GM23338 (cell line): ENCODE measurements around the gene PIRT. TPM values are rescaled to one million over a fixed set of nuclear protein-coding genes. Genes with fewer than 3 reads are reported as not detected.

Source experiments
- ATAC-seq: fragments of 200-7000 bp; cut with Tn5 transposase; 3 replicates; pipeline ENCODE4 v1.9.1; 2020
- DNase-seq: peaks from one replicate; pipeline ENCODE4 v3.0.0-alpha.2; 2015; ENCODE audit warnings: low spot score
- H2AFZ ChIP-seq: fragments of 200-600 bp; sonication (generic); 2 replicates; pipeline ENCODE4 v1.8.0; 2016; ENCODE audit warnings: antibody characterized with exemption, mild to moderate bottlenecking, moderate library complexity
- H3F3A ChIP-seq: fragments of 200-600 bp; sonication (generic); replicated peaks from 2 replicates; pipeline ENCODE4 v1.8.0; 2017; ENCODE audit warnings: antibody characterized with exemption, mixed run types, low read depth
- H3K27ac ChIP-seq: fragments of 200-600 bp; sonication (generic); 2 replicates; pipeline ENCODE4 v1.6.1; 2016; ENCODE audit warnings: low read depth
- H3K27me3 ChIP-seq: fragments of 200-600 bp; sonication (generic); 2 replicates; pipeline ENCODE4 v1.8.0; 2016; ENCODE audit warnings: mild to moderate bottlenecking, mixed run types, moderate library complexity; ENCODE audit not compliant: insufficient read depth
- H3K36me3 ChIP-seq: fragments of 200-600 bp; sonication (generic); 2 replicates; pipeline ENCODE4 v1.8.0; 2016; ENCODE audit warnings: mild to moderate bottlenecking; ENCODE audit not compliant: insufficient read depth
- H3K4me1 ChIP-seq: fragments of 200-600 bp; sonication (generic); 2 replicates; pipeline ENCODE4 v1.8.0; 2016; ENCODE audit warnings: mild to moderate bottlenecking, moderate library complexity; ENCODE audit not compliant: insufficient read depth
- H3K4me2 ChIP-seq: fragments of 200-600 bp; sonication (generic); 2 replicates; pipeline ENCODE4 v1.7.1; 2017; ENCODE audit warnings: mixed run types
- H3K4me3 ChIP-seq: fragments of 200-600 bp; sonication (generic); 2 replicates; pipeline ENCODE4 v1.6.1; 2016; ENCODE audit warnings: mixed run types
- H3K79me2 ChIP-seq: fragments of 200-600 bp; sonication (generic); replicated peaks from 2 replicates; pipeline ENCODE4 v1.8.0; 2017; ENCODE audit warnings: mild to moderate bottlenecking; ENCODE audit not compliant: insufficient read depth
- H3K9me2 ChIP-seq: fragments of 200-600 bp; sonication (generic); 2 replicates; pipeline ENCODE4 v1.8.0; 2017; ENCODE audit not compliant: insufficient read depth
- H4K20me1 ChIP-seq: fragments of 200-600 bp; sonication (generic); replicated peaks from 2 replicates; pipeline ENCODE4 v1.8.0; 2017; ENCODE audit warnings: mild to moderate bottlenecking; ENCODE audit not compliant: insufficient read depth
- H3K27ac Mint-ChIP-seq: 2 replicates; pipeline ENCODE4 v1.8.0; 2020; ENCODE audit warnings: inconsistent platforms, mild to moderate bottlenecking, moderate library complexity, mixed read lengths
- H3K27me3 Mint-ChIP-seq: 3 replicates; pipeline ENCODE4 v1.8.0; 2022; ENCODE audit warnings: low read depth, mild to moderate bottlenecking, moderate library complexity, mixed read lengths, inconsistent platforms; ENCODE audit not compliant: insufficient read depth, poor library complexity
- H3K36me3 Mint-ChIP-seq: 3 replicates; pipeline ENCODE4 v1.8.0; 2021; ENCODE audit warnings: low read depth, mild to moderate bottlenecking, inconsistent platforms, moderate library complexity, mixed read lengths
- H3K4me1 Mint-ChIP-seq: 3 replicates; pipeline ENCODE4 v1.8.0; 2020; ENCODE audit warnings: mild to moderate bottlenecking, inconsistent platforms, mixed read lengths
- H3K4me3 Mint-ChIP-seq: 3 replicates; pipeline ENCODE4 v1.8.0; 2021; ENCODE audit warnings: moderate library complexity, mild to moderate bottlenecking, inconsistent platforms, mixed read lengths
- H3K9me3 Mint-ChIP-seq: 3 replicates; pipeline ENCODE4 v1.8.0; 2020; ENCODE audit warnings: moderate library complexity, mild to moderate bottlenecking, inconsistent platforms, mixed read lengths
- CREB1 ChIP-seq: fragments of 250-450 bp; sonication (Bioruptor Pico); IDR thresholded peaks from 2 replicates; pipeline ENCODE4 v1.5.0; 2020; ENCODE audit warnings: low read depth, mild to moderate bottlenecking, moderate library complexity
- CTCF ChIP-seq, 2 experiments: fragments of 200-600 bp in 1 of 2; sonication (generic) in 1 of 2; conservative IDR thresholded peaks; 2 replicates each; pipeline versions ENCODE4 v1.5.1 to v1.6.1; 2016 to 2017; ENCODE audit warnings: antibody characterized with exemption in 2 of 2, low read depth in 2 of 2, mild to moderate bottlenecking in 2 of 2, moderate library complexity in 1 of 2
- ETS1 ChIP-seq: IDR thresholded peaks from 2 replicates; pipeline ENCODE4 v1.6.1; 2016; ENCODE audit warnings: antibody characterized with exemption
- EZH2 ChIP-seq: fragments of 200-600 bp; sonication (generic); IDR thresholded peaks from one replicate; pipeline ENCODE4 v1.8.0; 2017; ENCODE audit warnings: antibody characterized with exemption, mild to moderate bottlenecking, low read depth; ENCODE audit not compliant: unreplicated experiment
- EZH2phosphoT487 ChIP-seq: fragments of 200-600 bp; sonication (generic); IDR thresholded peaks from one replicate; pipeline ENCODE4 v1.8.1; 2018; ENCODE audit warnings: antibody characterized with exemption; ENCODE audit not compliant: unreplicated experiment
- JUNB ChIP-seq: IDR thresholded peaks from one replicate; pipeline ENCODE4 v1.6.1; 2016; ENCODE audit warnings: antibody characterized with exemption; ENCODE audit not compliant: unreplicated experiment
- NANOG ChIP-seq: IDR thresholded peaks from 2 replicates; pipeline ENCODE4 v1.6.1; 2016; ENCODE audit warnings: antibody characterized with exemption, borderline replicate concordance
- POLR2AphosphoS5 ChIP-seq: IDR thresholded peaks from 2 replicates; pipeline ENCODE4 v1.6.1; 2016; ENCODE audit warnings: antibody characterized with exemption, low read depth
- REST ChIP-seq: IDR thresholded peaks from one replicate; pipeline ENCODE4 v1.6.1; 2018; ENCODE audit warnings: antibody characterized with exemption; ENCODE audit not compliant: unreplicated experiment
- STAT1 ChIP-seq: IDR thresholded peaks from one replicate; pipeline ENCODE4 v1.6.1; 2016; ENCODE audit warnings: antibody characterized with exemption; ENCODE audit not compliant: unreplicated experiment
- ZNF114 ChIP-seq: fragments of 250-450 bp; sonication (Bioruptor Pico); IDR thresholded peaks from 2 replicates; pipeline ENCODE4 v1.5.0; 2020; ENCODE audit warnings: mild to moderate bottlenecking, moderate library complexity
- ZNF331 ChIP-seq: fragments of 250-450 bp; sonication (Bioruptor Pico); IDR thresholded peaks from 2 replicates; pipeline ENCODE4 v1.5.0; 2020; ENCODE audit warnings: low read depth, mild to moderate bottlenecking, moderate library complexity
- ZNF462 ChIP-seq: fragments of 250-450 bp; sonication (Bioruptor Pico); IDR thresholded peaks from 2 replicates; pipeline ENCODE4 v1.5.0; 2020; ENCODE audit warnings: mild to moderate bottlenecking, moderate library complexity
- polyA plus RNA-seq: library from polyadenylated mRNA; unstranded; fragments of >200 nt; fragmentation: Nextera tagmentation; extraction: Ambion mirVana; gene quantifications from 2 replicates; pipeline ENCODE4 v1.2.1, GENCODE V29; 2016
- total RNA-seq: library from RNA; depleted of rRNA; stranded (reverse); fragments of >200 nt; shearing (Covaris generic); gene quantifications from 2 replicates; pipeline ENCODE4 v1.2.3, GENCODE V29; 2014

Gene PIRT
- total and polyA plus RNA-seq, 2 experiments from 2014 or later: not detected

GRCh38 chr17:10792151-10792550 lies 45.7 kb downstream of the PIRT start:
- Histone ChIP-seq H3K4me3 (no peak overlapping the region), H3K27ac (no peak overlapping the region), H3K27me3 (no peaks in the 10 kb centered on the region), H3K4me2 (no peak overlapping the region), H3K36me3 (no peaks in the 10 kb centered on the region), H3F3A (no peaks in the 10 kb centered on the region), H2AFZ (0 out of 2 replicates have a peak overlapping the region, but pooled peaks have one; percentile 28), H3K4me1 (peaks cover 10% of the 10 kb centered on the region; the same call in 1 of the 2 replicates), H3K79me2 (no peaks in the 10 kb centered on the region), H4K20me1 (no peaks in the 10 kb centered on the region), H3K9me2 (0 out of 2 replicates have a peak, but pooled peaks cover 3% of the 10 kb centered on the region)
- DNase-seq (no peak), ATAC-seq (no peak)
- TF ChIP-seq NANOG (no peak), STAT1 (no peak), CTCF (conservative IDR thresholded peaks at IDR 0.05; ENCODE audit: low read depth in 2 of 2) (no peak), CREB1 (CRISPR knock-in tag) (no peak), EZH2 (no peak), REST (no peak), JUNB (no peak), POLR2AphosphoS5 (no peak), EZH2phosphoT487 (no peak), ZNF462 (no peak), ZNF114 (no peak), ETS1 (no peak), ZNF331 (no peak)
- no peaks in the 10 kb centered on the region for H3K9me3 Mint-ChIP-seq
- H3K4me1 Mint-ChIP-seq: peaks cover 37% of the 10 kb centered on the region
- no peaks in the 10 kb centered on the region for H3K36me3 Mint-ChIP-seq
- H3K4me3 Mint-ChIP-seq: no peak overlapping the region
- peaks cover 12% of the 10 kb centered on the region for H3K27me3 Mint-ChIP-seq
- H3K27ac Mint-ChIP-seq: no peak overlapping the region
